ENCODE results near the gene SNRNP200.

DNA sequence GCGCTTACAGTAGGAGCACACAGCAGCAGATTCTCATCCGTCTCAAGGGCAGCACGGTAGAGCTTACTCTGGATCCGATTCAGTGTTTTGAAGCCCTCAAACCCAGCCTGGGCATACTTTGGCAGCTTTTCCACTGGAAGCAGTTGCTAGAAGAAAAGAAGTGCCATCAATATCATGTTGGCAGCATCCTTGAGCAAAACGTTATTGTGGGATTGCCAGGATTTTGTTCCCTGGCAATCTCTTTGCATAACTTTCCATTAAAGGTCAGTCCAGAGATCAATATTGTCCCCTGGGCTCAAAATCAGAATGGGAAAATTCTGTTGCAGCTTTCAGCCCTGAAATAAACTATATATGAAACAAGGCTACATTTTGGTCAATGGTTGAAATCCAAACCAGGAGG lies 8.4 kb downstream of the SNRNP200 start:
- TF ChIP-seq CTCF (IDR thresholded peaks at IDR 0.05) (no peak), POLR2A (IDR thresholded peaks at IDR 0.05) (no peak)
